ENCODE data around the gene KCNMB4.
A peak's percentile ranks its signal among the peaks of the same experiment; 100 is the strongest.

Gene KCNMB4, protein sequence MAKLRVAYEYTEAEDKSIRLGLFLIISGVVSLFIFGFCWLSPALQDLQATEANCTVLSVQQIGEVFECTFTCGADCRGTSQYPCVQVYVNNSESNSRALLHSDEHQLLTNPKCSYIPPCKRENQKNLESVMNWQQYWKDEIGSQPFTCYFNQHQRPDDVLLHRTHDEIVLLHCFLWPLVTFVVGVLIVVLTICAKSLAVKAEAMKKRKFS

DNA sequence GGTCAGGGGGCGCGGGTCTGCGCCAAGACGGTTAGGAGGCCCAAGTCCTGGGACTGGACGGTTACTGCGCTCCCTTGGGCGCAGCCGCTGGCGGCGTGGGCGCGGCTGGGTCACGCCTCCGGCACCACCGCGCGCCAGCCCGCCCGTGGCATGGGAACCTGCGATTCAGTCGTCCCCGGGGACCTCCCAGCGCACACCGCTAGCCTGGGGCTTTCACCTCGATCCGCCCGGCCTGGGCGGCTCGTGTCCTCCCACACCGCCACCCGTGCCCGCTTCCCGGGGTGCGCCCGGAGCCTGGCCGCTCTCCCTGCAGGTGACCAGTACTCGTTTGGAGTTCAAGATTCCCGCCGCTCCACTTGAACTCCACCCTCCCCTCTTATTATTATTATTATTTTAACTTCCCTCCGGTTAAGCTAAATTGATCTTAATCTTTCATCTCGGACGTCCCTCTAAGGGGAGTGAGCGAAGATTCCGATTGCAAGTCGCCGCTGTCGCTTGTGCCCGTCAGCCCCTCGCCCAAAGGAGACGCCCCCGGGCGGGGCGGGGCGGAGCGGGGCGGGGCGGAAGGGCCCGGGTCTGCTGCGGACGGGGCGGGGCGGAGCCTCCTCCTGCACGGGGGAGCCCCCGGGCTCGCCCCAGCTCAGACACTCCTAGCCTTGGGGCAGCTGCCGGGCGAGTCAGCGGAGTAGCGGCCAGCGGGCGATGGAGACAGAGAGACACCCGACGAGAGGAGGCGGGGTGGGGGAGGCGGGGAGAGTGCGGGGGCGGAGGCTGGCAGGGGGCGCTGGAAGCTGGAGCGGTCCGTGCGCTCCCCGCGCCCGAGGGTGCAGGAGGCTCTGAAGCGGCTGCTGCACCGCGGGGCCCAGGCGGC lies at the start of gene KCNMB4:
TSS of gene KCNMB4 (plus strand) at position 643 of the 871 bp plus-strand sequence. CDS start 445 bp downstream, outside the sequence.
- Histone ChIP-seq H3K27me3 (ENCODE audit: control insufficient read depth, insufficient read depth, low read length) (peaks cover 14% of the 10 kb centered on the region), H3K27ac (ENCODE audit: low read depth, low read length) (peak within 1 kb of the TSS; percentile 48; the same call in 1 of the 2 replicates), H3K4me1 (ENCODE audit: control insufficient read depth, insufficient read depth, low read length) (no peaks in the 10 kb centered on the region; the same call in none of the 2 replicates), H3K4me3 (ENCODE audit: low read depth, low read length) (peak within 1 kb of the TSS; percentile 95), H3K36me3 (ENCODE audit: control insufficient read depth, insufficient read depth, low read length) (no peaks in the 10 kb centered on the region), H3K9me3 (ENCODE audit: control insufficient read depth, insufficient read depth, low read depth, low read length) (no peaks in the 10 kb centered on the region), H3K9ac (ENCODE audit: low read length) (peak within 1 kb of the TSS; percentile 89)

GRCh38 chr12:70317781-70318180 lies 48.3 kb upstream of the KCNMB4 start:
- Histone ChIP-seq H3K36me3 (ENCODE audit: control insufficient read depth, insufficient read depth, low read length) (peaks cover 15% of the 10 kb centered on the region; the same call in 1 of the 2 replicates), H3K27ac (ENCODE audit: low read depth, low read length) (no peak overlapping the region), H3K9me3 (ENCODE audit: control insufficient read depth, insufficient read depth, low read depth, low read length) (no peaks in the 10 kb centered on the region), H3K27me3 (ENCODE audit: control insufficient read depth, insufficient read depth, low read length) (no peaks in the 10 kb centered on the region), H3K4me1 (ENCODE audit: control insufficient read depth, insufficient read depth, low read length) (no peaks in the 10 kb centered on the region), H3K4me3 (ENCODE audit: low read depth, low read length) (no peak overlapping the region), H3K9ac (ENCODE audit: low read length) (no peak overlapping the region)

DNA sequence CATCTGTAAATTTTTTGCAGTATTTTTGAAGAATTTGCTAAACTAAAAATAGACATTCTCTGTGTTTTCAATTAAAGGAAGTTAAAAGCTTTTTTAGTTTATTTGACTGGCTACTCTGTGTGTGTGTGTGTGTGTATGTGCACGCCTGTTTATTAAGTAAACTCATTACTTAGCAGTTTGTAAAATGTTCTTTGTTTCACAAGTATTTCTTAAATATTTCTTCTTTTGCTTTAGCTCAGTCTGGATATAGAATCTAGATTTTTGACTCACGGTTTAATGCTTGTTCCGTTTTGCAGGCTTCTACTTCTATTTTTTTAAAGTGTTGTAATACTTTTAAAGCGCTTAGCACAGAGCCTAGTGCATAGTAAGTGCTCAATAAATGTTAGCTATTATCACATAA lies 46.5 kb upstream of the KCNMB4 start:
- H3K27me3 ChIP-seq (ENCODE audit: control insufficient read depth, insufficient read depth, low read length), result no peaks in the 10 kb centered on the region
- no peak overlapping the region for H3K4me3 ChIP-seq (ENCODE audit: low read depth, low read length)
- no peak overlapping the region for H3K9ac ChIP-seq (ENCODE audit: low read length)
- no peaks in the 10 kb centered on the region for H3K9me3 ChIP-seq (ENCODE audit: control insufficient read depth, insufficient read depth, low read depth, low read length)
- H3K36me3 ChIP-seq (ENCODE audit: control insufficient read depth, insufficient read depth, low read length), result peaks cover 19% of the 10 kb centered on the region
- no peak overlapping the region for H3K27ac ChIP-seq (ENCODE audit: low read depth, low read length)
- no peaks in the 10 kb centered on the region for H3K4me1 ChIP-seq (ENCODE audit: control insufficient read depth, insufficient read depth, low read length)

- no peaks in the 10 kb centered on the region for H3K27me3 ChIP-seq (ENCODE audit: control insufficient read depth, insufficient read depth, low read length)
- peaks cover 23% of the 10 kb centered on the region for H3K36me3 ChIP-seq (ENCODE audit: control insufficient read depth, insufficient read depth, low read length)
- no peak overlapping the region for H3K4me3 ChIP-seq (ENCODE audit: low read depth, low read length)
- H3K27ac ChIP-seq (ENCODE audit: low read depth, low read length), result no peak overlapping the region
- H3K9ac ChIP-seq (ENCODE audit: low read length), result no peak overlapping the region
- H3K4me1 ChIP-seq (ENCODE audit: control insufficient read depth, insufficient read depth, low read length), result no peaks in the 10 kb centered on the region
- no peaks in the 10 kb centered on the region for H3K9me3 ChIP-seq (ENCODE audit: control insufficient read depth, insufficient read depth, low read depth, low read length)
Observed at GRCh38 chr12:70321191-70321590, 44.9 kb upstream of the KCNMB4 start.

DNA sequence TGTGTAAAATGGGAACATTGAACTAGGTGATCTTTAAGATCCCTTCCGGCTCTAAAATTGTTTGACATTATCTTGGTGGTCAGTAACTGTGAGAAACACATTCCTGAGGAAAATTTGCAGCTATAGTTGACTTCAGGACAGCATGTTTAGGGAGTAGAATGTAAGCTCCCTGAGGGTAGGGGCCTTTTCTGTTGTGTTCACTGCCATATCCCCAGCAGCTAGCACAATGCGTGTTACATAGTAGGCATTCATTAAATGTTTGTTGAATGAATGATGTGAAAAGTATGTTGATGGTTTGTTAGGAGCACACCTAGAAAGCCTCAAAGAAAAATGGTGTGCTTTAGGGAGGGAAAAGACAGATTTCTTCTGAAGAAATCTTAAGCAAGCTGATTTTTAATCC lies 38.5 kb upstream of the KCNMB4 start:
- H3K4me3 ChIP-seq (ENCODE audit: low read depth, low read length), result no peak overlapping the region
- no peak overlapping the region for H3K9ac ChIP-seq (ENCODE audit: low read length)
- H3K4me1 ChIP-seq (ENCODE audit: control insufficient read depth, insufficient read depth, low read length), result peaks cover 6% of the 10 kb centered on the region; the same call in 1 of the 2 replicates
- H3K27ac ChIP-seq (ENCODE audit: low read depth, low read length), result no peak overlapping the region
- H3K36me3 ChIP-seq (ENCODE audit: control insufficient read depth, insufficient read depth, low read length), result peaks cover 18% of the 10 kb centered on the region
- no peaks in the 10 kb centered on the region for H3K9me3 ChIP-seq (ENCODE audit: control insufficient read depth, insufficient read depth, low read depth, low read length)
- H3K27me3 ChIP-seq (ENCODE audit: control insufficient read depth, insufficient read depth, low read length), result no peaks in the 10 kb centered on the region

DNA sequence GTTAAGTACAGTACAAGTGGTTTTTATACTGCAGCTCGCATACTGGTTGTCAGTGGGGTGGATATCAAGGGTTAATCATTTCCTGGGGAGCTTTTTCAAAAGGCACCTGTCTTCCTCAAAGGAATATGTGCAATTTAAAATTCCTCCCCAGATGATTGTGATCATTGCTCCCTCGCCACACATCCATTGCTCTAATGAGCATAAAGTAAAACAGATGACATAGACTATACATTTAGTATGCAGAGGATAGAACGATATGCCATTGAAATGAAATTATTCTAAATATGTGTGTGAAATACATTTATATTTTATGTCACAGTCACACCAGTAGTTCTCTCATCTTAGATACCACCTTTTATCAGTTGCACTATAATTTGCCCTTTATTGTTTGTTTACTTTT lies 36.4 kb upstream of the KCNMB4 start:
- Histone ChIP-seq H3K27ac (ENCODE audit: low read depth, low read length) (no peak overlapping the region), H3K4me3 (ENCODE audit: low read depth, low read length) (no peak overlapping the region), H3K9me3 (ENCODE audit: control insufficient read depth, insufficient read depth, low read depth, low read length) (no peaks in the 10 kb centered on the region), H3K36me3 (ENCODE audit: control insufficient read depth, insufficient read depth, low read length) (peaks cover 7% of the 10 kb centered on the region), H3K4me1 (ENCODE audit: control insufficient read depth, insufficient read depth, low read length) (peaks cover 12% of the 10 kb centered on the region), H3K27me3 (ENCODE audit: control insufficient read depth, insufficient read depth, low read length) (no peaks in the 10 kb centered on the region), H3K9ac (ENCODE audit: low read length) (no peak overlapping the region)

GRCh38 chr12:70330158-70330557 lies 35.9 kb upstream of the KCNMB4 start:
- no peak overlapping the region for H3K9ac ChIP-seq (ENCODE audit: low read length)
- no peaks in the 10 kb centered on the region for H3K9me3 ChIP-seq (ENCODE audit: control insufficient read depth, insufficient read depth, low read depth, low read length)
- H3K4me1 ChIP-seq (ENCODE audit: control insufficient read depth, insufficient read depth, low read length), result peaks cover 16% of the 10 kb centered on the region
- no peak overlapping the region for H3K4me3 ChIP-seq (ENCODE audit: low read depth, low read length)
- no peaks in the 10 kb centered on the region for H3K27me3 ChIP-seq (ENCODE audit: control insufficient read depth, insufficient read depth, low read length)
- no peak overlapping the region for H3K27ac ChIP-seq (ENCODE audit: low read depth, low read length)
- peaks cover 8% of the 10 kb centered on the region for H3K36me3 ChIP-seq (ENCODE audit: control insufficient read depth, insufficient read depth, low read length)

DNA sequence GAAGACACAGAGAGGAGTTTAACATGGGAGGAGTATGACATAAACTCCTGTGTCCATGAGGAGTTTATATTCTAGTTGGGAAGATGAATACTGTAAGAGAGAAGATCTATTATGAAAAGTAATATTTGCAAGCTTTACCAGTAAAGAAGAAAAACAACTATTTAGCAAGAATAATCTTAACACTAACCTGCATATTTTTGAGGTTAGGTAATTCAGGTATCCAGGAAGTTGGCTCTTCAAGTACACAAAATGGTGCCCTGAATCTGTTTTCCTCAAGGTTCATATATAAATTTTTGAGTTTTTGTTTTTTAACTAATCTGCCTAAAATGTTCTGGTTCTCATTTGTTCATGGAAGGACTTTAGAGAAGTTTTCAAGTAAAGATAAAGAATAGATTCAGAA lies 33.9 kb upstream of the KCNMB4 start:
- Histone ChIP-seq H3K4me3 (ENCODE audit: low read depth, low read length) (no peak overlapping the region), H3K27me3 (ENCODE audit: control insufficient read depth, insufficient read depth, low read length) (no peaks in the 10 kb centered on the region), H3K4me1 (ENCODE audit: control insufficient read depth, insufficient read depth, low read length) (peaks cover 17% of the 10 kb centered on the region), H3K36me3 (ENCODE audit: control insufficient read depth, insufficient read depth, low read length) (peaks cover 21% of the 10 kb centered on the region), H3K27ac (ENCODE audit: low read depth, low read length) (no peak overlapping the region), H3K9ac (ENCODE audit: low read length) (no peak overlapping the region), H3K9me3 (ENCODE audit: control insufficient read depth, insufficient read depth, low read depth, low read length) (no peaks in the 10 kb centered on the region)

- H3K27ac ChIP-seq (ENCODE audit: low read depth, low read length), result no peak overlapping the region
- peaks cover 17% of the 10 kb centered on the region for H3K4me1 ChIP-seq (ENCODE audit: control insufficient read depth, insufficient read depth, low read length)
- no peak overlapping the region for H3K4me3 ChIP-seq (ENCODE audit: low read depth, low read length)
- H3K9ac ChIP-seq (ENCODE audit: low read length), result no peak overlapping the region
- peaks cover 47% of the 10 kb centered on the region for H3K36me3 ChIP-seq (ENCODE audit: control insufficient read depth, insufficient read depth, low read length)
- H3K9me3 ChIP-seq (ENCODE audit: control insufficient read depth, insufficient read depth, low read depth, low read length), result no peaks in the 10 kb centered on the region
- no peaks in the 10 kb centered on the region for H3K27me3 ChIP-seq (ENCODE audit: control insufficient read depth, insufficient read depth, low read length)
Observed at GRCh38 chr12:70334742-70335141, 31.3 kb upstream of the KCNMB4 start.

DNA sequence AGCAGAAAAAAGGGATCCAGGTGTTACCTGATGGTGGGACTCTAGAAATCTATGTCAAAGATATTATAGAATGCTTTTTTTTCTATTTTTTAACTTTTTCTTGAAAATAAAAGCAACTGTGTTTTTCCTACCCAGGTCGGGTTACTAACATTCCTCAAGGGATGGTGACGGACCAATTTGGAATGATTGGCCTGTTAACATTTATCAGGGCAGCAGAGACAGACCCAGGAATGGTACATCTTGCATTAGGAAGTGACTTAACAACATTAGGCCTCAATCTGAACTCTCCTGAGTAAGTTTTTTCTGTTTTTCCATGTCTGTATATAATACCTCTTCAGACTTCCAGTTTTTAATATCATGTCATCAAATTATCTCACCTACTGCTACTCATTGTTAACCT lies 27.6 kb upstream of the KCNMB4 start:
- H3K4me3 ChIP-seq (ENCODE audit: low read depth, low read length), result no peak overlapping the region
- H3K4me1 ChIP-seq (ENCODE audit: control insufficient read depth, insufficient read depth, low read length), result peaks cover 6% of the 10 kb centered on the region; the same call in 1 of the 2 replicates
- no peaks in the 10 kb centered on the region for H3K9me3 ChIP-seq (ENCODE audit: control insufficient read depth, insufficient read depth, low read depth, low read length)
- H3K36me3 ChIP-seq (ENCODE audit: control insufficient read depth, insufficient read depth, low read length), result peaks cover 79% of the 10 kb centered on the region
- no peak overlapping the region for H3K9ac ChIP-seq (ENCODE audit: low read length)
- no peaks in the 10 kb centered on the region for H3K27me3 ChIP-seq (ENCODE audit: control insufficient read depth, insufficient read depth, low read length)
- H3K27ac ChIP-seq (ENCODE audit: low read depth, low read length), result no peak overlapping the region

- Histone ChIP-seq H3K27ac (ENCODE audit: low read depth, low read length) (no peak overlapping the region), H3K4me1 (ENCODE audit: control insufficient read depth, insufficient read depth, low read length) (no peaks in the 10 kb centered on the region), H3K4me3 (ENCODE audit: low read depth, low read length) (no peak overlapping the region), H3K36me3 (ENCODE audit: control insufficient read depth, insufficient read depth, low read length) (peaks cover 46% of the 10 kb centered on the region), H3K9ac (ENCODE audit: low read length) (no peak overlapping the region), H3K27me3 (ENCODE audit: control insufficient read depth, insufficient read depth, low read length) (no peaks in the 10 kb centered on the region), H3K9me3 (ENCODE audit: control insufficient read depth, insufficient read depth, low read depth, low read length) (no peaks in the 10 kb centered on the region)
Observed at GRCh38 chr12:70351076-70351475, 15.0 kb upstream of the KCNMB4 start.

Data from HUES6 (cell line).